Lower lobe of right lung (tissue), 2 donors: ENCODE results near the gene DNAH1. TPM values are rescaled to one million over a fixed set of nuclear protein-coding genes. Genes with fewer than 3 reads are reported as not detected.

ENCODE experiments used
- ATAC-seq, 2 donors: fragments of 200-7000 bp; cut with Tn5 transposase; one replicate each; pipeline ENCODE4 v1.9.1; 2020 to 2022; ENCODE audit warnings: mild to moderate bottlenecking in 2 of 2, moderate library complexity in 2 of 2
- DNase-seq: peaks from one replicate; pipeline ENCODE4 v3.0.0-alpha.2; 2020
- H3K27ac ChIP-seq: fragments of 200-600 bp; one replicate; pipeline ENCODE4 v1.8.0; 2022
- H3K27me3 ChIP-seq: fragments of 200-600 bp; one replicate; pipeline ENCODE4 v1.8.0; 2022; ENCODE audit warnings: low read depth
- H3K36me3 ChIP-seq: fragments of 200-600 bp; one replicate; pipeline ENCODE4 v1.8.0; 2022; ENCODE audit warnings: mild to moderate bottlenecking
- H3K4me1 ChIP-seq: fragments of 200-600 bp; one replicate; pipeline ENCODE4 v1.8.0; 2022
- H3K4me3 ChIP-seq: fragments of 200-600 bp; one replicate; pipeline ENCODE4 v1.8.0; 2022; ENCODE audit warnings: mild to moderate bottlenecking
- H3K9me3 ChIP-seq: fragments of 200-600 bp; one replicate; pipeline ENCODE4 v1.8.0; 2022
- CTCF ChIP-seq: fragments of 200-600 bp; IDR thresholded peaks from one replicate; pipeline ENCODE4 v1.8.0; 2022; ENCODE audit warnings: antibody characterized with exemption, mild to moderate bottlenecking
- intact Hi-C: fragments of 100-400 bp; cut with DNase I; formaldehyde crosslinking; loops from one replicate; pipeline ENCODE4 v1.11.0; 2022
- total RNA-seq: library from RNA; stranded (reverse); fragmentation: NEBNext Ultra II Directional; extraction: Animal tissue kit (Norgen Biotek cat#: 25700); gene quantifications from one replicate; pipeline ENCODE4 v1.2.1, GENCODE V29; 2021
- donor health status: DM: no; HTN: yes; CAD: no; lungs with severe emphysema.

Gene DNAH1
- total RNA-seq, 1 donor from 2014 or later: 16.4 TPM

DNA sequence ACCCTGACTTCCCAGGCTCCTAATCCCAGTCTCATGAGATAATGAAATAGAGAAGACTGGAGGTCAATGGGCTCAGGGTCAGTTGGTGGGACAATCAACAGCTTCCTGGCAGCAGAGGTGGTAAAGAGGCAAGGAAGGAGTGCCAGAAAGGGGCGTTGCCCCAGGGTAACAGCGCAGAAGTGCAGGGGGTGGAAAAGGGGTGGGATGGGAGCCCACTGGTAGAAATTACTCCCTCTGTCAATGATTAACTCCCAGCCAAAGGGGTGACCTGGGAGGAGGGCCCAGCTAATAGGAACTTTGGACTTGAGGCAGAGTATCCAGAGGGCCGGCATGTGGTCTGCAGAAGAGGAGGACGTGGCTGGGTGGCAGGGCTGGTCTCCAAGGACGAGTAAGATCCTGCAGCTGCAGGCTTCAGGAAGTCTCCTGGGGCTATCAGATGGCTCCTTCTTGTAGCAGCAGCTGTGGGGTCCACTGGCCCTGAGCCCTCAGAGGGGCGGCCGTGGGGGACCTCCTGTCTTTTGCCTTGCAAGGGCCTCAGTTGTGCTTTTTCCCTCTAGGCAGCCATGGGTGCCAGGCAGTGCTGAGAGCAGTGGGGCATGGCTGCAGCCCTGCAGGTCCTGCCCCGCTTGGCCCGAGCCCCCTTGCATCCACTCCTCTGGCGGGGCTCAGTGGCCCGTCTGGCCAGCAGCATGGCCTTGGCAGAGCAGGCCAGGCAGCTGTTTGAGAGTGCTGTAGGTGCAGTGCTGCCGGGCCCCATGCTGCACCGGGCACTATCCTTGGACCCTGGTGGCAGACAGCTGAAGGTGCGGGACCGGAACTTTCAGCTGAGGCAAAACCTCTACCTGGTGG is 26.1 kb upstream of the DNAH1 start:
- DNase-seq (peak; percentile 40), ATAC-seq (no peak)
- Histone ChIP-seq H3K27me3 (no peaks in the 10 kb centered on the region), H3K9me3 (no peaks in the 10 kb centered on the region), H3K36me3 (peaks cover 36% of the 10 kb centered on the region), H3K27ac (no peak overlapping the region), H3K4me3 (no peak overlapping the region), H3K4me1 (peaks cover 20% of the 10 kb centered on the region)
- intact Hi-C loops: no loop called here
- no peak for TF ChIP-seq CTCF

GRCh38 chr3:52290596-52291507 is 25.3 kb upstream of the DNAH1 start:
- Histone ChIP-seq H3K27me3 (no peaks in the 10 kb centered on the region), H3K4me3 (no peak overlapping the region), H3K9me3 (no peaks in the 10 kb centered on the region), H3K36me3 (peaks cover 36% of the 10 kb centered on the region), H3K27ac (no peak overlapping the region), H3K4me1 (peaks cover 20% of the 10 kb centered on the region)
- ATAC-seq (no peak), DNase-seq (peak; percentile 34)
- TF ChIP-seq CTCF: no peak
- intact Hi-C loops: no loop called here

- peak; percentile 50 for TF ChIP-seq CTCF
- ATAC-seq (no peak), DNase-seq (peak; percentile 32)
- H3K4me3 ChIP-seq: no peak overlapping the region
- H3K27ac ChIP-seq: no peak overlapping the region
- no peaks in the 10 kb centered on the region for H3K9me3 ChIP-seq
- H3K27me3 ChIP-seq: no peaks in the 10 kb centered on the region
- intact Hi-C loops: no loop called here
- H3K4me1 ChIP-seq: peaks cover 17% of the 10 kb centered on the region
- peaks cover 36% of the 10 kb centered on the region for H3K36me3 ChIP-seq
These were observed 24.5 kb upstream of the DNAH1 start for GRCh38 chr3:52291508-52292181.

GRCh38 chr3:52292247-52293065 is 23.7 kb upstream of the DNAH1 start:
- Histone ChIP-seq H3K4me3 (no peak overlapping the region), H3K4me1 (peaks cover 11% of the 10 kb centered on the region), H3K36me3 (peaks cover 36% of the 10 kb centered on the region), H3K9me3 (no peaks in the 10 kb centered on the region), H3K27me3 (no peaks in the 10 kb centered on the region), H3K27ac (no peak overlapping the region)
- intact Hi-C loops: no loop called here
- no peak for TF ChIP-seq CTCF
- no peak for ATAC-seq
- DNase-seq: peak; percentile 33
